DND-41 (cell line): ENCODE measurements around the gene TXN.

Source experiments
- CTCF ChIP-seq: IDR thresholded peaks from 2 replicates; pipeline ENCODE4 v1.5.1; 2012; ENCODE audit warnings: borderline replicate concordance, low read length, moderate library complexity, mild to moderate bottlenecking; ENCODE audit not compliant: poor library complexity, severe bottlenecking; ENCODE audit errors: extremely low read depth
- EZH2 ChIP-seq: IDR thresholded peaks from 3 replicates; pipeline ENCODE4 v1.6.1; 2012; ENCODE audit warnings: borderline replicate concordance, low read depth, mild to moderate bottlenecking, moderate library complexity, low read length, inconsistent platforms; ENCODE audit not compliant: severe bottlenecking

GRCh38 chr9:110198357-110198756 lies 58.0 kb downstream of the TXN start:
- TF ChIP-seq CTCF (no peak), EZH2 (no peak)
